GM21367 (cell line): Measurements from ENCODE around the gene GH1.

ENCODE experiments used
- ATAC-seq: cut with Tn5 transposase; IDR thresholded peaks from one replicate; pipeline ENCODE4 v1.9.1; 2021; ENCODE audit not compliant: unreplicated experiment

The GH1 gene

GRCh38 chr17:63944736-63945499, 26.3 kb upstream of the GH1 start:
- ATAC-seq, result no peak

- ATAC-seq, result no peak
Measured at GRCh38 chr17:63943745-63944144, 25.1 kb upstream of the GH1 start.

- ATAC-seq, result no peak
Measured at GRCh38 chr17:63942309-63942985, 23.8 kb upstream of the GH1 start.

GRCh38 chr17:63941751-63942150, 23.1 kb upstream of the GH1 start:
- no peak for ATAC-seq

GRCh38 chr17:63941162-63941561, 22.5 kb upstream of the GH1 start:
- no peak for ATAC-seq

GRCh38 chr17:63940584-63940983, 21.9 kb upstream of the GH1 start:
- ATAC-seq, result no peak

- ATAC-seq, result no peak
Measured at GRCh38 chr17:63939884-63940283, 21.2 kb upstream of the GH1 start.

GRCh38 chr17:63939401-63939800, 20.8 kb upstream of the GH1 start:
- ATAC-seq, result no peak

- no peak for ATAC-seq
Measured at GRCh38 chr17:63937920-63938319, 19.3 kb upstream of the GH1 start.

GRCh38 chr17:63937319-63937718, 18.7 kb upstream of the GH1 start:
- ATAC-seq, result no peak

- no peak for ATAC-seq
Measured at GRCh38 chr17:63934183-63935112, 15.8 kb upstream of the GH1 start.

GRCh38 chr17:63933598-63933997, 15.0 kb upstream of the GH1 start:
- ATAC-seq, result no peak

- peak; percentile 4 for ATAC-seq
Measured at GRCh38 chr17:63932721-63933120, 14.1 kb upstream of the GH1 start.

GRCh38 chr17:63931981-63932561, 13.4 kb upstream of the GH1 start, which contains the start of gene CD79B:
TSS of gene CD79B (minus strand) at chr17:63932331. CDS start at chr17:63932261, 70 bp downstream.
- ATAC-seq, result peak; percentile 49

- ATAC-seq, result no peak
Measured at GRCh38 chr17:63930951-63931575, 12.4 kb upstream of the GH1 start.

- ATAC-seq, result no peak
Measured at GRCh38 chr17:63929860-63930766, 11.5 kb upstream of the GH1 start.

GRCh38 chr17:63928966-63929695, 10.5 kb upstream of the GH1 start:
- no peak for ATAC-seq

- no peak for ATAC-seq
Measured at GRCh38 chr17:63928172-63928666, 9.6 kb upstream of the GH1 start.
